ENCODE results near the gene GRM7.

GRCh38 chr3:7508821-7509220 lies 647.9 kb downstream of the GRM7 start:
- no peak for TF ChIP-seq JUNB (IDR thresholded peaks at IDR 0.05; ENCODE audit: unreplicated experiment)
- TF ChIP-seq EZH2phosphoT487 (IDR thresholded peaks at IDR 0.05; ENCODE audit: unreplicated experiment), result no peak
